Hippocampal formation (tissue), 2 donors: ENCODE measurements around the gene LTF.
"Not testable (repeated sequence)": the region's sequence is repeated elsewhere in the genome, so short reads cannot be mapped to it uniquely, and the experiment has no call there.

Experiments
- DNase-seq, 2 donors: peaks; one replicate each; lab custom pipeline; 2025; lab: John Stamatoyannopoulos, UW

The LTF gene

DNA sequence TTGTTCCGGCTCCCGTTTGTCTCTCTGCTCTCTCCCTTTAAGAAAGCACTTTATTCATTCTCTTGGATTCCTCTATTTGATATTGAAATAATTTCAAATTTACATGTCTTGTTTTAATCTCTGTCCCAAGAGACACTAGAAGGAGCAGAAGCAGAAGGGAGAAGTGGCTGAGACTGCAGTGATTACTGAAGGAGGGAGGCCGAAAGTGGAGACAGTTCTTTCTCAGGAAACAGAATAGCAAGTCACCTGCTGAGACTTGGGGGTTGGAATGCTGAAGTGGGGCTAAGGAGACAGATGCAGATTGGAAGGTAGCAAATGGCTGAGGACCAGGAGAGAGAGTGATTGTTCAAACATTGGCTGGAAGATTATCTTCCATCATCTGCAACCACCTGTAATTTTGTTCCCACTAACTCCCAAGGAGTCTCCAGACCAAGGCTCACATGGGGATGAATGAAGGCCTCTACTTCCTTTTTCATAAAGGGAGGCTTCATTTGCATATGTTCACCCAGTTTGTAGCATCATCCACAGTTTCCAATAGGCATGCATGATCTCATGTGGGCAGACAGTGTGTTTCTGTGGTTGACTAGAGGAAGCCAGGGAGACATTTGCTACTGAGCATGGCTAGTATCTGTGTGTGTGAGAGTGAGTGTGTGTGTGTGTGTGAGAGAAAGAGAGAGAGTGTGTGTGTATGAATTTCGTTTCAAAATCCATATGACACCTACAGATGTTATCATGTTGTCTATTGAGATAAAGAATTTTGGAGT is 24.0 kb downstream of the LTF start:
- DNase-seq: no peak

DNA sequence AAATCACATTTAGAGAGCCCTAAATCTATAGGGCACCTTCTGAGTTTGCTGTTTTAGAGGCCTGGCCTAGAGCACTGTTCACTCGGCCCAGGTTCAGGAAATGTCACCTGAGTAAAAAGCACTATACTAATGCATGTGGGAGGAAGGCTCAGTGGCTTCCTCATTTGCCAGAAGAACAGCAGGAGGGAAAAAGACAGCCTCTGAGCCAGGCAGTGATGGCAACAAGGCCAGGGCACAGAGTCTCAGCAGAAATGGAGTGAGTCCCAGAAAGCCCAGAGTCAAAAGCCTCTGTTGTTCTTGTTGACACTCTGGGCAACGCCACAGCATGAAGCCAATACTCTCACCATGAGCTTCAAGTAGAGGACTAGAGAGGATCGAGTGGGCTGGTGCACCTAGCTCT is 25.9 kb downstream of the LTF start:
- DNase-seq: peak in 1 of 2 donors; percentile 16

GRCh38 chr3:46435081-46435726 is 29.5 kb downstream of the LTF start:
- DNase-seq: no peak

DNA sequence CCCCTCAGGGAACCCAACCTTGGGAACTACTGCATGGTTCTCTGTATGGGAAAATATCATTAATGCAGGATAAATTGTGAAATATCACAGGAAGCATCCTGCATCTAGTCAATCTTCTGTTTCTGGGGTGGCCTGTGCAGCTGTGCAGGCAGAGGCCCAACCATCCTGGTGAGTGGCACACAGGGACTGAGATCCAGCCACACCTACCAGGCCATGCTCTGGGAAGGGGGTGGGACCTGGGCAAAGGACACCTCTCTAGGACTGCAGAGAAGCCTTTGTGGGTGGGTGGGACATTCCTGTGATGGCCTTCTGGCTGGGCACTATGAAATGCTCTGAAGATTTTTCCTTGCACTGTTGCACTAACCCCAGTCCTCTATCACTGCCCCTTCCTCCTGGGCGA is 30.9 kb downstream of the LTF start:
- DNase-seq: no peak

DNA sequence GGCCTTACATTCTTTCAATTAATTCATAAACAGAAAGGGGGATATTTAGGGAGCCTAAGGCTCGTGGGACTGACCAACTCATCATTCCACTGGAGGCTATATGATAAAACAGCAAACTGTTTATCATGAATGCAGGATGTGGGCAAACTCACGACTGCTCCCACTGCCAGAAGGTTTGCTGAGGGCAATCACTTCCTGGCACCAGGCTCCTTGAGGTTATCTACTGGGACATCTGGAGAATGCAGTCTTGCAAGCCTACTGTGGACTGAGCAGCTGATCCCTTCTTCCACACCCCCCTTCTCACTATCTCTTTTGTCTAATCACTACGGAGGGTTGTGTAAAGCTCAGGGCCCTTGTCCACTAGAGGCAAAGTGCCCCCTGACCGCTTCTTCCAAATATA is 31.6 kb downstream of the LTF start:
- not testable (repeated sequence) for DNase-seq

GRCh38 chr3:46431905-46432304 is 32.8 kb downstream of the LTF start:
- DNase-seq: not testable (repeated sequence)

DNA sequence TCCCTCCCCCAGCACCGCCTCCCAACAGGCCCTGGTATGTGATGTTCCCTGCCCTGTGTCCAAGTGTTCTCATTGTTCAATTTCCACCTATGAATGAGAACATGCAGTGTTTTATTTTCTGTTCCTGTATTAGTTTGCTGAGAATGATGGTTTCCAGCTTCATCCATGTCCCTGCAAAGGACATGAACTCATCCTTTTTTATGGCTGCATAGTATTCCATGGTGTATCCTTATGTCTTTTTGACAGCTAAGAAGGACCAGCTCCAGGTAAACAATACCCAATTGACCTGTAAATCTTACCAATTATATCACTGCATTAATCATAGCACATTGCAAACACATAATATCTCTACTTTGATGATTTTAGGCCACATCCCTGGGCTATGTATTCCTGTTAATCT is 33.8 kb downstream of the LTF start:
- not testable (repeated sequence) for DNase-seq

DNA sequence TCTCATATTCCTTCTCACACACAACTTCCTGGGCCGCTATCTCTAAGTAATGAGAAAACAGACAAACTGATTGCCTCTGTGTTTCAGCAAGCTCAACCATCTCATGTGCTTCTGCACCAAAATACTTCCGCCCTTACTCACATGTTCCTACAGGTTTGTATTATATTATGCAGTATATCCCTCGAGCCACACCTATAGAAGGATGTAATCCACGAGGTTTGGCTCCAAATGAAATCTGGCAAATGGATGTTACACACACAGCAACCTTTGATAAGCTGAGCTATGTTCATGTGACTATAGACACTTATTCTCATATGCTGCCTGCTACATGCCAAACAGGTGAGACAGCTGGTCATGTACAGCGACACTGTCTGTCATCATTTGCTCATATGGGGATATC is 35.0 kb downstream of the LTF start:
- no peak for DNase-seq

DNA sequence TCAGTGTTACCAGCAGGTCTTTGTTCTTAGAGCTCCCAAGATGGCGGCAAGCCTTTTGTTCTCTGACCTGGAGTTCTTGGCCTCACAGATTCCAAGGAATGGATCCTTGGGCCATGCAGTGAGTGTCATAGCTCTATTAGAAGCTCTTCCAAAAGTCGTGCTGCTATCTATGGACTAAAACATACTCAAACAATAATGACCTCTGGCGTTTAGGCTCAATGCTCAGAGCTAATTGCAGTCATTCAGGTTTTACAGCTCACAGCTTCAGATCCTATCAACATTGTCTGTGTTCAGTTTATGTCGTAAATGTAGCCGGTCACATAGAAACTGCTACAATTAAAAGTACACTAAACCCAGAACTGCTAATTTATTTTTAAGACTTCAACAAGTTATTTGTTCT is 35.5 kb downstream of the LTF start:
- no peak for DNase-seq

- DNase-seq: no peak
Observed at GRCh38 chr3:46427916-46428833, 36.5 kb downstream of the LTF start.

DNA sequence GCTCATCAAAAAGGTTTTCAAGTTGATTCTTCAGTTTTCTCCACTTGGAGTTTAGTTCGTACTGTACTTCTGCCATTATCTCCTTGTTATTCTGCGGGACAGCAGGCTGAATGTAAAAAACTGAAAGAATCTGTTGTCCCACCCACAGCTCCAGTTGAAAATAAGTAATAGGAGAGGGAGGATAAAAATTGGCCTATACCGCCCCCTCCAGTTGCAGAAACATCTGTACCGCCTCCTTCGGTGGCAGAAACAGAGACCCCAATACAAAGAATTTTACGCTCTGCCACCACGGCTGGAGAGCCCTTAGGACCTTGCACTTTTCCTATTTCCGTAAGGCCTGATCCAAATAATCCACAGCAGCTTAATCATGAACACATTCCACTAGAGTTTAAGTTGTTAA is 37.3 kb downstream of the LTF start:
- not testable (repeated sequence) for DNase-seq

DNA sequence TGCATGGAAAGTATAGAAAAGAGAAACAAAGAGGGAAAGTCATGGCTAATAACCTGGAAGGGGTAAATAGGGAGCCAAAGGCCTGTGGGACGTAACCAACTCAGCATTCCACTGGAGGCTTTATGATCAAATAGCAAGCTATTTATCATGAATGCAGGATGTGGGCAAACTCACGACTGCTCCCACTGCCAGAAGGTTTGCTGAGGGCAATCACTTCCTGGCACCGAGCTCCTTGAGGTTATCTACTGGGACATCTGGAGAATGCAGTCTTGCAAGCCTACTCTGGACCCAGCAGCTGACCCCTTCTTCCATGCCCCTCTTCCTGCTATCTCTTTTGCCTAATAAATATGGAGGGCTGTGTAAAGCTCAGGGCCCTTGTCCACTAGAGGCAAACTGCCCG is 38.2 kb downstream of the LTF start:
- not testable (repeated sequence) for DNase-seq

- DNase-seq: no peak
Observed at GRCh38 chr3:46423588-46423987, 41.1 kb downstream of the LTF start.

DNA sequence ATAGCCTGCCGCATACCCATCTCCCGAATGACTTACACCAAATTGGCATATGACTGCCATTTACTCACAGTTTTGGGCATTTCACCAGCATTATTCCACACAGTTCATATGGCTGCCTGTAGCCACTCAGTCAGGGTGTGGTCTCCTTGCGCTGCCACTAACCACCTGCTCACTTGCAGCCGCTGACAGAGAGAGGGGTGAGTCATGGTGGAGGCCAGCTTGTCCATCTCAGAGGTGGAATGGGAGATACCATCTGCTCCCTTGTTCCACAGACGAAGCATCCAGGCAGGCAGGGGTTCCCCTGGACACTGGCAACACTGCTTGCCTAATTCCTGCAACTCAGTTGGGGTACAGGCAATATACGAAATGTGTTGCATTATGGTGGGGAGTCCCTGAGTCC is 42.1 kb downstream of the LTF start:
- DNase-seq: no peak

GRCh38 chr3:46420931-46421330 is 43.8 kb downstream of the LTF start:
- DNase-seq: no peak

DNA sequence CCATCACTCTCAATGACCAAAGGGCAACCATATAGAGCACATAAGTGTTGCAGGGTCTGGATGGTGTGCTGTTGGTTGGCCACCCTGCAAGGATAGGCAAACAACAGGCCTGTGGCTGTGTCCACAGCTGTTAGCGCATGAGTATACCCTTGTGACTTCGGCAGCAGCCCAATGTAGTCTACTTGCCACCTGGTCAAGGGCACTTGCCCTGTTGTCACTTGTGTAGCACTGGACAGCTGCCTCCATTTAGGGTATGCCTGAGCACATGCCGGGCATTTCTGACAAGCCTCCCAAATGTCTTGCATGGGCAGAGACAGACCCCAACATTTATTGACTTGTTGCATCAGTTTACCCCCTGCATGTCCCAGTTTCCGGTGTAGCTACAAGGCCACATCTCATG is 44.9 kb downstream of the LTF start:
- DNase-seq: no peak

- no peak for DNase-seq
Observed at GRCh38 chr3:46417841-46418611, 46.7 kb downstream of the LTF start.

- DNase-seq: no peak
Observed at GRCh38 chr3:46416811-46417510, 47.7 kb downstream of the LTF start.

- no peak for DNase-seq
Observed at GRCh38 chr3:46416125-46416810, 48.4 kb downstream of the LTF start.

- DNase-seq: no peak
Observed at GRCh38 chr3:46414739-46415138, 50.0 kb downstream of the LTF start.

- no peak for DNase-seq
Observed at GRCh38 chr3:46413951-46414350, 50.8 kb downstream of the LTF start.
